K562 (cell line): ENCODE results near the gene SIRT7. TPM values are rescaled to one million over a fixed set of nuclear protein-coding genes. Genes with fewer than 3 reads are reported as not detected.

Experiments used
- ETV6 ChIP-seq, 3 experiments: fragments of 150-350 bp in 1 of 3; sonication (generic) in 1 of 3; formaldehyde crosslinking in 1 of 3; IDR thresholded peaks; 2 replicates each; pipeline versions ENCODE4 v1.6.1 to v1.8.0; 2014 to 2022; ENCODE audit warnings: borderline replicate concordance in 2 of 3, low read depth in 2 of 3, antibody characterized with exemption in 1 of 3, low read length in 1 of 3, mild to moderate bottlenecking in 1 of 3, missing genetic modification reagents in 1 of 3
- IRF2 ChIP-seq: sonication (generic); formaldehyde crosslinking; IDR thresholded peaks from 2 replicates; pipeline ENCODE4 v1.8.1; 2022; ENCODE audit warnings: mild to moderate bottlenecking, missing genetic modification reagents
- NR2C2 ChIP-seq, 2 experiments: fragments of 200-800 bp in 1 of 2; sonication (Bioruptor generic) in 1 of 2; sonication (generic) in 1 of 2; formaldehyde crosslinking in 1 of 2; IDR thresholded peaks; 2 replicates each; pipeline versions ENCODE4 v1.6.1 to v1.8.0; 2016 to 2022; ENCODE audit warnings: mild to moderate bottlenecking in 1 of 2, missing compliant biosample characterization in 1 of 2, missing genetic modification characterization in 1 of 2, missing genetic modification reagents in 1 of 2
- RB1 ChIP-seq: fragments of 450-650 bp; IDR thresholded peaks from 2 replicates; pipeline ENCODE4 v1.6.1; 2017; ENCODE audit warnings: low read depth, mild to moderate bottlenecking
- RNF219 ChIP-seq: fragments of 250-450 bp; sonication (Bioruptor Pico); IDR thresholded peaks from 2 replicates; pipeline ENCODE4 v1.5.0; 2022; ENCODE audit warnings: mild to moderate bottlenecking
- SUPT5H ChIP-seq: fragments of 450-650 bp; IDR thresholded peaks from 2 replicates; pipeline ENCODE4 v1.6.1; 2016
- TBL1XR1 ChIP-seq, 2 experiments: IDR thresholded peaks; 2 replicates each; pipeline ENCODE4 v1.6.1; 2012; ENCODE audit warnings: improper control_type of control experiment in 2 of 2, low read length in 2 of 2, mild to moderate bottlenecking in 1 of 2
- TCF7L2 ChIP-seq: fragments of 150-350 bp; IDR thresholded peaks from 2 replicates; pipeline ENCODE4 v1.6.1; 2016; ENCODE audit warnings: low read depth, mild to moderate bottlenecking, low read length, moderate library complexity
- ZNF668 ChIP-seq: fragments of 250-450 bp; sonication (Bioruptor Pico); IDR thresholded peaks from 2 replicates; pipeline ENCODE4 v1.8.0; 2022; ENCODE audit warnings: mild to moderate bottlenecking, inconsistent platforms
- polyA plus RNA-seq, 8 experiments: library from polyadenylated mRNA; depleted of rRNA in 4 of 8; stranded (reverse) in 5 of 8; unstranded in 3 of 8; fragments of >200 nt; fragmentation: Nextera tagmentation in 2 of 8; fragmentation: Illumina TruSeq in 1 of 8; extraction: Ambion mirVana in 2 of 8; extraction: Trizol in 1 of 8; gene quantifications; 2 replicates each; pipeline versions ENCODE4 v1.2.1 to v1.2.3, GENCODE V29; 2011 to 2014; ENCODE audit warnings: inconsistent platforms in 1 of 8, missing spikeins in 1 of 8
- total RNA-seq, 7 experiments: library from RNA; depleted of rRNA in 6 of 7; stranded (reverse); fragments of >200 nt in 6 of 7; fragmentation: Illumina TruSeq in 2 of 7; extraction: Trizol in 2 of 7; gene quantifications; 2 replicates each; pipeline versions ENCODE4 v1.2.1 to v1.2.3, GENCODE V29; 2011 to 2021; ENCODE audit warnings: low replicate concordance in 1 of 7
- TF ChIP-seq, protein P1 (sequence below): fragments of 200-600 bp; sonication (generic); IDR thresholded peaks from one replicate; pipeline ENCODE4 v1.6.1; 2012; ENCODE audit warnings: mild to moderate bottlenecking, low read depth, low read length, inconsistent platforms
- TF ChIP-seq, protein P2 (sequence below): fragments of 450-650 bp; formaldehyde crosslinking; IDR thresholded peaks from 2 replicates; pipeline ENCODE4 v1.4.0; 2022; ENCODE audit warnings: mild to moderate bottlenecking, moderate library complexity

The SIRT7 gene
- total and polyA plus RNA-seq, 9 of the 15 experiments (the other 6 are each of a cell fraction or from before 2014, with no cell fraction given): 1.6 to 54.8 (median 20.3) TPM

DNA sequence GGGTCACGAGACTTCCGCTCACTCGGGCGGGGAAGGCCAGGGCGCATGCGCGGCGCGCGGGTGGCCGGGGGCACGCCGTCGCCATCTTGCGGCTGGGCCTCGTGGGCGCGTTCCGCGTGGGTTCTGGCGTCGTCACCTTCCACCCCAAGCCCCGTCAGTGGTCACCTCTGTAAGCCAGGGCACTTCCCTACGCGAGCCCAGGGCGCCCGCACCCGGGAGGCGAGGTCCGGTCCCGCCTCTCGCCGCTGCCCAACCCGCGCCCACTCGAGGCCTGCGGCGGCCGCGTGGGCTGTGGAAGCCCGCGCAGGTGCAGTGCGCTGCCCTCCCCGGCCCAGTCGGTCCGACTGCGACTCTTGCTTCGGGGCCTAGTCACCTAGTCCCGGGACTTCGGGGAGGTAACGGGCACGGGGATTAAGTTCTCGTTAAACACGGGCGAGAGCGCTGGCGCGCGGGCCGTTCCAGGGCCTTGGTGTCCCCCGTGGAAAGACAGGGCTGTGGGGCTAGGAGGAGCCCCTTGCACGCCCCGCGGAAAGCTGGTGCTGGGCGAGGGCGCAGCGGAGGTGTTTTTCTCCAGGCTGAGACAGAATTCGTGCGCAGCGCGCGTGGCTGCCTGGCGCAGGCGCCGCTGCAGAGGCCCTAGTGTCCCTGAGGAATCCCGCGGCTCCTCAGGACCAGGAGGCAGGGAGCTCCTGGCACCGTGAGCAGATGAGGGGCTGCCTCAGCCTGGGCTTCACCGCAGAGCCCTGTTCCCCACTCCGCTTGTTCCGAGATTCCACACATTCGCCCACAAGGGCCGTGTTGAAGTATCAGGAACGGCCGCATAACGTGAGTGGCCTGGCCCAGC is 46.4 kb downstream of the SIRT7 start (continued):
- TF ChIP-seq, protein P1, sequence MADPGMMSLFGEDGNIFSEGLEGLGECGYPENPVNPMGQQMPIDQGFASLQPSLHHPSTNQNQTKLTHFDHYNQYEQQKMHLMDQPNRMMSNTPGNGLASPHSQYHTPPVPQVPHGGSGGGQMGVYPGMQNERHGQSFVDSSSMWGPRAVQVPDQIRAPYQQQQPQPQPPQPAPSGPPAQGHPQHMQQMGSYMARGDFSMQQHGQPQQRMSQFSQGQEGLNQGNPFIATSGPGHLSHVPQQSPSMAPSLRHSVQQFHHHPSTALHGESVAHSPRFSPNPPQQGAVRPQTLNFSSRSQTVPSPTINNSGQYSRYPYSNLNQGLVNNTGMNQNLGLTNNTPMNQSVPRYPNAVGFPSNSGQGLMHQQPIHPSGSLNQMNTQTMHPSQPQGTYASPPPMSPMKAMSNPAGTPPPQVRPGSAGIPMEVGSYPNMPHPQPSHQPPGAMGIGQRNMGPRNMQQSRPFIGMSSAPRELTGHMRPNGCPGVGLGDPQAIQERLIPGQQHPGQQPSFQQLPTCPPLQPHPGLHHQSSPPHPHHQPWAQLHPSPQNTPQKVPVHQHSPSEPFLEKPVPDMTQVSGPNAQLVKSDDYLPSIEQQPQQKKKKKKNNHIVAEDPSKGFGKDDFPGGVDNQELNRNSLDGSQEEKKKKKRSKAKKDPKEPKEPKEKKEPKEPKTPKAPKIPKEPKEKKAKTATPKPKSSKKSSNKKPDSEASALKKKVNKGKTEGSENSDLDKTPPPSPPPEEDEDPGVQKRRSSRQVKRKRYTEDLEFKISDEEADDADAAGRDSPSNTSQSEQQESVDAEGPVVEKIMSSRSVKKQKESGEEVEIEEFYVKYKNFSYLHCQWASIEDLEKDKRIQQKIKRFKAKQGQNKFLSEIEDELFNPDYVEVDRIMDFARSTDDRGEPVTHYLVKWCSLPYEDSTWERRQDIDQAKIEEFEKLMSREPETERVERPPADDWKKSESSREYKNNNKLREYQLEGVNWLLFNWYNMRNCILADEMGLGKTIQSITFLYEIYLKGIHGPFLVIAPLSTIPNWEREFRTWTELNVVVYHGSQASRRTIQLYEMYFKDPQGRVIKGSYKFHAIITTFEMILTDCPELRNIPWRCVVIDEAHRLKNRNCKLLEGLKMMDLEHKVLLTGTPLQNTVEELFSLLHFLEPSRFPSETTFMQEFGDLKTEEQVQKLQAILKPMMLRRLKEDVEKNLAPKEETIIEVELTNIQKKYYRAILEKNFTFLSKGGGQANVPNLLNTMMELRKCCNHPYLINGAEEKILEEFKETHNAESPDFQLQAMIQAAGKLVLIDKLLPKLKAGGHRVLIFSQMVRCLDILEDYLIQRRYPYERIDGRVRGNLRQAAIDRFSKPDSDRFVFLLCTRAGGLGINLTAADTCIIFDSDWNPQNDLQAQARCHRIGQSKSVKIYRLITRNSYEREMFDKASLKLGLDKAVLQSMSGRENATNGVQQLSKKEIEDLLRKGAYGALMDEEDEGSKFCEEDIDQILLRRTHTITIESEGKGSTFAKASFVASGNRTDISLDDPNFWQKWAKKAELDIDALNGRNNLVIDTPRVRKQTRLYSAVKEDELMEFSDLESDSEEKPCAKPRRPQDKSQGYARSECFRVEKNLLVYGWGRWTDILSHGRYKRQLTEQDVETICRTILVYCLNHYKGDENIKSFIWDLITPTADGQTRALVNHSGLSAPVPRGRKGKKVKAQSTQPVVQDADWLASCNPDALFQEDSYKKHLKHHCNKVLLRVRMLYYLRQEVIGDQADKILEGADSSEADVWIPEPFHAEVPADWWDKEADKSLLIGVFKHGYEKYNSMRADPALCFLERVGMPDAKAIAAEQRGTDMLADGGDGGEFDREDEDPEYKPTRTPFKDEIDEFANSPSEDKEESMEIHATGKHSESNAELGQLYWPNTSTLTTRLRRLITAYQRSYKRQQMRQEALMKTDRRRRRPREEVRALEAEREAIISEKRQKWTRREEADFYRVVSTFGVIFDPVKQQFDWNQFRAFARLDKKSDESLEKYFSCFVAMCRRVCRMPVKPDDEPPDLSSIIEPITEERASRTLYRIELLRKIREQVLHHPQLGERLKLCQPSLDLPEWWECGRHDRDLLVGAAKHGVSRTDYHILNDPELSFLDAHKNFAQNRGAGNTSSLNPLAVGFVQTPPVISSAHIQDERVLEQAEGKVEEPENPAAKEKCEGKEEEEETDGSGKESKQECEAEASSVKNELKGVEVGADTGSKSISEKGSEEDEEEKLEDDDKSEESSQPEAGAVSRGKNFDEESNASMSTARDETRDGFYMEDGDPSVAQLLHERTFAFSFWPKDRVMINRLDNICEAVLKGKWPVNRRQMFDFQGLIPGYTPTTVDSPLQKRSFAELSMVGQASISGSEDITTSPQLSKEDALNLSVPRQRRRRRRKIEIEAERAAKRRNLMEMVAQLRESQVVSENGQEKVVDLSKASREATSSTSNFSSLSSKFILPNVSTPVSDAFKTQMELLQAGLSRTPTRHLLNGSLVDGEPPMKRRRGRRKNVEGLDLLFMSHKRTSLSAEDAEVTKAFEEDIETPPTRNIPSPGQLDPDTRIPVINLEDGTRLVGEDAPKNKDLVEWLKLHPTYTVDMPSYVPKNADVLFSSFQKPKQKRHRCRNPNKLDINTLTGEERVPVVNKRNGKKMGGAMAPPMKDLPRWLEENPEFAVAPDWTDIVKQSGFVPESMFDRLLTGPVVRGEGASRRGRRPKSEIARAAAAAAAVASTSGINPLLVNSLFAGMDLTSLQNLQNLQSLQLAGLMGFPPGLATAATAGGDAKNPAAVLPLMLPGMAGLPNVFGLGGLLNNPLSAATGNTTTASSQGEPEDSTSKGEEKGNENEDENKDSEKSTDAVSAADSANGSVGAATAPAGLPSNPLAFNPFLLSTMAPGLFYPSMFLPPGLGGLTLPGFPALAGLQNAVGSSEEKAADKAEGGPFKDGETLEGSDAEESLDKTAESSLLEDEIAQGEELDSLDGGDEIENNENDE: no peak
- TF ChIP-seq, protein P2, sequence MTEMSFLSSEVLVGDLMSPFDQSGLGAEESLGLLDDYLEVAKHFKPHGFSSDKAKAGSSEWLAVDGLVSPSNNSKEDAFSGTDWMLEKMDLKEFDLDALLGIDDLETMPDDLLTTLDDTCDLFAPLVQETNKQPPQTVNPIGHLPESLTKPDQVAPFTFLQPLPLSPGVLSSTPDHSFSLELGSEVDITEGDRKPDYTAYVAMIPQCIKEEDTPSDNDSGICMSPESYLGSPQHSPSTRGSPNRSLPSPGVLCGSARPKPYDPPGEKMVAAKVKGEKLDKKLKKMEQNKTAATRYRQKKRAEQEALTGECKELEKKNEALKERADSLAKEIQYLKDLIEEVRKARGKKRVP (CRISPR knock-in tag): 0 out of 2 replicates have a peak, but pooled peaks have one; percentile 5
- TF ChIP-seq TBL1XR1 (IDR thresholded peaks at IDR 0.05; ENCODE audit: low read length in 2 of 2): peak in 1 of 2 experiments; percentile 66; a peak in 1 of 4 replicates
- TF ChIP-seq IRF2: no peak
- TF ChIP-seq SUPT5H: peak; percentile 50
- peak; percentile 84 for TF ChIP-seq RB1
- TF ChIP-seq ZNF668 (CRISPR knock-in tag): no peak
- TF ChIP-seq RNF219 (CRISPR knock-in tag): no peak
- no peak for TF ChIP-seq ETV6 (IDR thresholded peaks at IDR 0.05; ENCODE audit: borderline replicate concordance in 1 of 2, low read depth in 2 of 2, low read length in 1 of 2)
- 0 out of 2 replicates have a peak, but pooled peaks have one; percentile 32 for TF ChIP-seq ETV6 (CRISPR knock-in tag; IDR thresholded peaks at IDR 0.05; ENCODE audit: borderline replicate concordance)
- no peak for TF ChIP-seq TCF7L2
- TF ChIP-seq NR2C2 (CRISPR knock-in tag; IDR thresholded peaks at IDR 0.05): peak; percentile 71; the same call in 1 of the 2 replicates
- peak; percentile 94 for TF ChIP-seq NR2C2 (tag; IDR thresholded peaks at IDR 0.05)
